AG20443 (cell line): ENCODE data around the gene SAMD4A.
A peak's percentile ranks its signal among the peaks of the same experiment; 100 is the strongest.

ENCODE experiments used
- DNase-seq: peaks from one replicate; pipeline ENCODE4 v3.0.0; 2012; ENCODE audit warnings: low spot score, mixed read lengths

Gene SAMD4A

DNA sequence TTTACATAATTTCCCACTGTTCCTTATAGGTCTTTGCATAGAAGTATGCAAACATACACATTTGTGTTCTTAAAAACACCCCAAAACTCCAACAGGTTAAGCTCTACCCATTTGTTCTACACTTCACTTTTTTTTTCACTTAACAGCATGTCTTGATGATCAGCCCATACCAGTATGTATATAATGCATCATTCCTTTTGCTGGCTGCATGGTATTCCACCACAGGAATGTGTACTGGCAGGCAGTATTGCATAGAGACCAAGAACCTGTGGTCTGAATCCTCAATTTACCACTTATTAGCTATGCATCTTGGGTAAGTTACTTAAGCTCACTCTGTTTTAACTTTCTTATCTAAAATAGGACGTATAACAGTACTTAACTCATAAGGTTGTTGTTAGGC lies 65.5 kb downstream of the SAMD4A start:
- DNase-seq = no peak

- DNase-seq = no peak
These were observed 66.1 kb downstream of the SAMD4A start for GRCh38 chr14:54633076-54633475.

- DNase-seq = no peak
These were observed 70.6 kb downstream of the SAMD4A start for GRCh38 chr14:54637270-54638134.

GRCh38 chr14:54638135-54638446 lies 71.2 kb downstream of the SAMD4A start:
- no peak for DNase-seq

- no peak for DNase-seq
These were observed 72.7 kb downstream of the SAMD4A start for GRCh38 chr14:54639611-54640010.

- DNase-seq = peak; percentile 18
These were observed 73.6 kb downstream of the SAMD4A start for GRCh38 chr14:54640506-54640905.

- no peak for DNase-seq
These were observed 75.2 kb downstream of the SAMD4A start for GRCh38 chr14:54642121-54642520.

DNA sequence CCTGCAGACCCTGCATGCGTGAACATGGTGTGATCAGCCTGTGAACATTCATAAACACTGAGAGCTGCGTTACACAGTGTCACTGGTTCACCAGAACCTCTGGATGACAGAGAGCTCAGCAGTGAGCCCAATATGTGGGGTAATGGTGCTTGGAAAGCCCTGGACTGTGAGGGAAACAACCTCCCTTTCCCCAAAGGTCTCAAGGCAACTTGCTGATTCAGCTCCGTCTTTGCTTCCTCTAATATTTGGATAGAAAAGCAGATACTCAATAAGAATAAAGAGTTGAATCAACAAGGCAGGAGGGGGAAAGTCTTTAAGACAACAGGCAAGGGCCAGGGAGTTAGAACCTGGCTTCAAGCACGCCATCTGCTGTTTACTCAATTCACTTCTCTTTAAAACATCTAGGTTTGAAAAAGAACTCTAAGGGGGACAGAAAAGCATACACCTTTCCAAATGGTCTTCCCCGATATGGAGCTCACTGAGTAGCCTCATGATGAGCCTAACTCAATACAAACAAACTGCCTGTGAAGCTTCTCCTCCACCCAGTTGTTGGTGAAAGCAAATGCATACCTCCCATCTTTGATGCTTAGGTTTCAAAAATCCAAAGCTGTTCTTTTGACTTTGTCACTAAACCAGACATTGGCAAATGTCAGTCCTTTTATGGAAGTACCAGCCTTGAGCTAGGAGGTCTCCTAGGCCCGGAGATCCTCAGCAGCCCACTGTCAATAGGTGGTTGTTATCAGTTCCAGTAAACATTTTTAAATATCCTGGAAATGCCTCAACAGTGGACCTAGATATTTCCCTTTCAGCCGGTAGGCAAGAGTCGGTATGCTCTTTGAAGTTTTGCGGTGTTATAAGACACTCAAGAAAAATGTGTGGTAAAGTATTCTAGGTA lies 76.1 kb downstream of the SAMD4A start:
- DNase-seq = no peak

DNA sequence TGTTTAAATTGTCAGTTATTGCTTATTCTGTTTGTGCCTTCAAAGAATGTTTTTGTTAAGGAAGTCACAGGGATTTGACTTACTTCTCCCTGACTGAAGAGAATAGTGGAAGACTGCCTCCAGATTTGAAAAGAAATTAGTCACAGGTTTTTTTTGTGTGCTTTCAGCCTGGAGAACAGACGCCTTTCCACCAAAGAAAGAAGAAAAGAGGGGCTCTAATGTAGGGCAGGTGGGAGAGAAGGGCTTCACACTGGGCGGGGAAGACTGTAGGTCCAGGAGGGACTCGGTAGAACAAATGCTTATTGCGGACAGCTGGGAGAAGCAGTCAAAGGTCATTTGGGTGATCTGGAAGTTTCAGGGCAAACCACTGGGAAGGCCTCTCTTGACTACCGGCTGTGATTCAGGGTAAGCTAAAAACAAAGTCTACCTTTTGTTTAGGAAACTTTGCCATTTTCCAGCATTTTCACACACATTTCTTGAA lies 76.8 kb downstream of the SAMD4A start:
- no peak for DNase-seq

GRCh38 chr14:54645639-54646038 lies 78.7 kb downstream of the SAMD4A start:
- no peak for DNase-seq

DNA sequence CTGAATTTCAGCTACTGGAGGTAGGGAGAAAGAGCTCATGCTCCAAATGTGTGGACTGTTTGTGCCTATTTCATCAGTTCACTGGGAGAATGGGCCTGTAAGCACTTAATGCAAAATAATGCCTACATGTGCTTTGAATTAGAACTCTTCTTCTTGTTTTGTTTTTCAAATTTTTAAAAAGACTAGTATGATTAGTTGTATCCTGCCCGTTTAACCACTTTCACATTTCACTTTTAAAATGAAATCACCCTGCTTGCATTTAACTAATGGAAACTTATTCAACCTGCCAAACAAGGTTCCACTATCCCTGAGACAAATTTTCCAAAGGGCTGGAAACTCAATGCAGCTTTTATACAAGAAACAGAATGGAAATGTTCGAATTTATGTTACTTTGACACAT lies 79.7 kb downstream of the SAMD4A start:
- DNase-seq = no peak

DNA sequence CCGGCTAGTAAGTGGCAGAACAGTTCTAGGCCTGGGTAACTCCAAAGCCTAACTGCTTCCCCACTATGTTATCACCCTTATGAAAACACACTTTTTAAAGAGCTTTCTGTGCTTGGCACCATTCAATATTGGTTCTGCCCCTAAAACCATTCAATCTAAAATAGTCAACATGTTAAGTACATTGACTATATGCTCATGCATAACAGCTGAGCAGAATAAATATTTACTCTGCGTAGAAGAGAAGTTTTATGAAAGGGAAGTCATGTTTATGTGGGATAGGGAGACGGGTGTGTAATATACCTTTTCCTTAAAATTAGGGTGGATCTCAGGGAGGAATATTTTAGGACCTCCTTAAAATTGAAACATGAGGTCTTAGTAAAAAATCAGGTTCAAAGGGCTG lies 80.5 kb downstream of the SAMD4A start:
- no peak for DNase-seq

- no peak for DNase-seq
These were observed 82.1 kb downstream of the SAMD4A start for GRCh38 chr14:54649056-54649455.

DNA sequence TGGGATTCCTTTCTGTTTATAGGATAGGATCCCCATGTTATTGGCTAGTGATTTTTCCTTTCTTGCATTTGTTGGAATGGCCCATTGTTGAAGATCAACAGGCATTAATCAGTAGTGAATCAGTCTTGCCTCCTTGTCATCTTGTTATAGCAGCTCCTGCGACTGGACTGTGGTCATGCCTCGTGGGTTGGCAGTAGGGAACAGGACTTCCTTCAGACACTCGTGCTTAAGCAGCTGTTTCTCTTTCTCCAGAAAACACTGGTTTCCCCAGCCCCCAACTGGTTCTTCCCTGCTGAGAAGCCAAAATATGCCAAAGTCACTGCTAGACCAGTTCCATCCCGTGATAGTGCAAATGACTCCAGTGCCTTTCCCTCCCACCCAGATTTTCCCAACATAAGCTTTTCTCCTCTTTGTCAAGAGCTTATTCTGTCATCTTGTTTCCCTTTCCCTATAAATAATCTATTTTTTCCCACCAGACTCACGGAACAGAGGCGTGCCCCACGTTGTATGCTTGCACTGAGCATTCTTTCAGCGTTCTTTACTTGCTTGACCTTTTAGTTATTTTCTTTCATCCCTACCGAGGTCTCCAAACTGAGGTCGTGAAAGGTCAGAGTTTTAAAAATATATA lies 83.5 kb downstream of the SAMD4A start:
- DNase-seq = peak; percentile 74

- no peak for DNase-seq
These were observed 84.0 kb downstream of the SAMD4A start for GRCh38 chr14:54650959-54651351.

- no peak for DNase-seq
These were observed 84.7 kb downstream of the SAMD4A start for GRCh38 chr14:54651649-54652048.

DNA sequence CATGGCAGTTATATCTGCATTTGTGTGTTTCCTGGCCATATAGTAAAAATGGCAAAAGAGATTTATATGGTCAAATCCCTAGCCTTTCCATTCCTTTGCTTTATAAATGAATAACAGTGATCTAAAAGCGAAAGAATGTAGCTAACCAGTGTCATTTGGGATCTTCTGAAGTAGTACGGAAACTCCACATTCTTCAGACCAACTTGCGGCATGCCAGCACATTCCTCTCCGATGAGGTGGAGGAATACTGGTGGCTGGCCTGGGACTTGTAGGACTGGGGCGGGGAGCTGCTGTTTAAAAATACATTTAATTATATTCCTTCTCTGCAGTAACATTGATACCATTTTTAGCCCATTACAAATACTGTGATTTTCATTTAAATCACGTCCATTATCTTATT lies 85.3 kb downstream of the SAMD4A start:
- peak; percentile 93 for DNase-seq

DNA sequence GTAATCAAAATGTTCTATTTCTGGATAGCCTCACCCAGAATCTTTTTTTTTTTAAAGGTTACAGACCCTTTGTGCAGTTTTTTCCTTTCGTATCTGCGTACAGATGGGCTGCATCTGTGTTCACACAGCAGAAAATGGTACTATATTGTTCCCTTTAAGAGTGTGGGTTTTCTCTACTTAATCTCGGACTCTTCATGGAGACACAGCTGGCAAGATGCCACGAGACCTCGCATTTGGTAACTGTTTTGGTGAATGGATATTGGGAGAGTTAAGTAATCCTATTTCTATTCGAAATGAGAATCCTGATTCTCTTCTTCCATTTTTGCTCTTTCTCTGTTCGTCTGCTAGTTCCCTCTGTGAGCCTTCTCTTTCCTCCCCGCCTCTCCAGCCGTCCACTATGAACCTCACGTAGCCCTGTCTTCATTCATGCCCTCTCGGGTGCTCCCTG lies 85.7 kb downstream of the SAMD4A start:
- DNase-seq = peak; percentile 25

DNA sequence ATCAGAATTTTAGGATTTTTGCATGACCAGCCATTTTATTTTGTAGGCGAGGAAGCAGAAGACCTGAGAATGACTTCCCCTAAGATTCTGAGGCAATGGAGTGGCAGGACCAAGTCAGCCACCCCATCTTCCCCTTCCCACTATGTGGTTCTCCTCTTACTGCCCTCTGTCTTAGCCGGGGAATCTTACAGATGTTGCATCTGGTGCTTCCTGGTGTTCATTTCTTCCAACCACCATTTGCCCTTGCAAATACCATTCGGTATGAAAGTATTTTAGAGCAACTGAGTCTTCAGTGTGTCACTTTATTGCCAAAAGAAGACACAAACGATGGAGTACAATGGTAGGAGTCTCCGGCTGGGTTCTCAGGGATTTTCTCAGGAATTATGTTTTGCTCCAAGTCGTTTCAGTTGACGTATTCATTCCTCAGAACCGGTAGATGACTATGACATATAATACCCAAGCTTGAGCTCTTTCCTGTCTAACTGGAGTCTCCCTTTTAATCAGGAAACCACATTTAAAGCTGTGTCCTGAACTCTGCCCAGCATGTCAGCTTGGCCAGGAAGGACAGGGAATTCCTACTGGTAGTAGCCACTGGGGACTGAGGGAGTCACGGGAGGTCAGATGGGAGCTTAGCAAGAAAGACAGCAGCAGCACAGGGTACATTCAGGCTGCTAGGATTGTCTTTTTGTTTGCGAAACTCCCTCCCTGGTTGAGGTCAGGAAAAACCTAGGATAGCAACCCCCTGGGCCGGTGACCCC lies 87.0 kb downstream of the SAMD4A start:
- DNase-seq = peak; percentile 72

- DNase-seq = no peak
These were observed 87.7 kb downstream of the SAMD4A start for GRCh38 chr14:54654605-54655004.

DNA sequence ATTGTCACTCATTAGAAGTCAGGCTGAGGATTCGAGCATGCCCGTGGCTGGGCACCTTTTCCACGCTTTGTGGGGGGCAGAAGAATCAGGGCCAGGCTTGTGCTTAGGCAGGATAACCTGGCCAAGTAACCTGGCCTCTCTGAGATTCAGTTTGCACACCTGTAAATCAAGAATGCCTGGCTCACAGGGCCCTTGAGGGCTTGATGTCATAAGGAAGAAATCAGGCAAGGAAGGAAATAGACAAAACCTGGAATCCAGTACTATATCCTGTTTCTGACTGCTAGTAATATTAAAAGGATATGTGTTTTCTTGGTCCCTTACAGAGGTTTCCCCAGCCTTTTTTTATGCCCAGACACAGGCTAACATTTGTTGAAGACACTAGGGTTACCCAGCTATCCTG lies 91.9 kb downstream of the SAMD4A start:
- DNase-seq = no peak

GRCh38 chr14:54659365-54659764 lies 92.4 kb downstream of the SAMD4A start:
- DNase-seq = no peak
